ENCODE data around the gene CCR6. TPM values are rescaled to one million over a fixed set of nuclear protein-coding genes. Genes with fewer than 3 reads are reported as not detected.

Gene CCR6
- total and polyA plus RNA-seq, 2 of the 8 experiments (the other 6 are each of a cell fraction or from before 2014, with no cell fraction given): 0.06 TPM; not detected in 1

DNA sequence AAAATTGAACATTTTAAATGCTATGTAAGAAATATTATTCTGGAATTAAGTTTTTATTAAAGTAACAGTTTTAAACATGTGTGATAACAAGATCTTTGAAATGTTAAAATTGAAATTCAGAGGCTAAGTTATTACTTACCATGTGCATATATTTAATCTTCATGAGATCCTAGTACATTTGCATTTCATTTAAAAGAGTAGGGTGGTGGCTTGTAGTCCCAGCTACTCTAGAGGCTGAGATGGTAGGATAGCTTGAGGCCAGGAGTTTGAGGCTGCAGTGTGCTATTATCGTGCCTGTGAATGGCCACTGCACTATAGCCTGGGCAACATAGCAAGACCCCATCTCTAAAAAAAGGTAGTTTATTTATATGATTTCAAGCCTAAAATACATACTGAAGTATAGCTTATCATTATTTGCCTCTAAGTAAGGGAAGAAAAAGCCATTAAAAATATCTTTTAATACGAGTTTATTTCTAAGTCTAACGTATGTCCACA lies 3.0 kb downstream of the CCR6 start:
- H3K79me1 ChIP-seq (ENCODE audit: low read depth, low read length): no peaks in the 10 kb centered on the region
- ChIA-PET POLR2A (ENCODE audit: partially characterized antibody) (no interaction called here), CTCF (ENCODE audit: partially characterized antibody) (interaction anchor here (1.0 to 2.0 kb wide), 3 partner anchors 16 to 351 kb away, joined by 3 to 4 read pairs (median 4); no protein-coding TSS in a partner anchor)
- H3K23ac ChIP-seq (ENCODE audit: insufficient read length): no peak overlapping the region
- no peak overlapping the region for H2BK12ac ChIP-seq (ENCODE audit: low read depth, low read length)
- H3K79me2 ChIP-seq (ENCODE audit: control insufficient read depth in 1 of 2, insufficient read depth in 2 of 2, low read length in 2 of 2): no peaks in the 10 kb centered on the region
- no peaks in the 10 kb centered on the region for H3K23me2 ChIP-seq (ENCODE audit: low read depth, low read length)
- no peaks in the 10 kb centered on the region for H3K36me3 ChIP-seq (ENCODE audit: control insufficient read depth in 2 of 4, insufficient read depth in 4 of 4, low read length in 3 of 4)
- no peak for TF ChIP-seq RXRA (IDR thresholded peaks at IDR 0.05; ENCODE audit: insufficient read depth, low read depth, low read length)
- no peak for TF ChIP-seq SP4 (IDR thresholded peaks at IDR 0.05; ENCODE audit: low read length)
- no peak for TF ChIP-seq RFX5 (IDR thresholded peaks at IDR 0.05; ENCODE audit: borderline replicate concordance, low read depth, low read length)
- TF ChIP-seq POLR2A (IDR thresholded peaks at IDR 0.05; ENCODE audit: control extremely low read depth in 1 of 2, low read depth in 2 of 2, low read length in 2 of 2): no peak
- no peak for TF ChIP-seq POU5F1 (IDR thresholded peaks at IDR 0.05; ENCODE audit: low read depth, low read length)
- TF ChIP-seq SUZ12 (IDR thresholded peaks at IDR 0.05; ENCODE audit: low read length): no peak
- no peak for TF ChIP-seq BACH1 (IDR thresholded peaks at IDR 0.05; ENCODE audit: low read length)
- H3K4me2 ChIP-seq (ENCODE audit: insufficient read depth in 1 of 2, low read depth in 2 of 2, low read length in 2 of 2): no peak overlapping the region
- DNase-seq (ENCODE audit: low read depth in 1 of 2, low spot score in 2 of 2) (no peak), FAIRE-seq (no peak)
- H3K9ac ChIP-seq (replicated peaks in 1 of 4; ENCODE audit: extremely low read depth in 1 of 4, low read depth in 3 of 4, low read length in 3 of 4): no peak overlapping the region
- H4K8ac ChIP-seq (ENCODE audit: extremely low read depth, insufficient read depth, low read length): no peak overlapping the region
- H3K9me3 ChIP-seq (ENCODE audit: insufficient read depth in 2 of 2, low read depth in 1 of 2, low read length in 1 of 2): no peaks in the 10 kb centered on the region
- H2AK5ac ChIP-seq (ENCODE audit: low read depth, low read length): no peak overlapping the region
- H3K4me3 ChIP-seq (ENCODE audit: extremely low read depth in 1 of 4, insufficient read depth in 2 of 4, low read depth in 3 of 4, low read length in 4 of 4): no peak overlapping the region
- H4K5ac ChIP-seq (ENCODE audit: insufficient read length, low read depth, low read length): no peak overlapping the region
- H2AFZ ChIP-seq (ENCODE audit: low read length): no peak overlapping the region
- no peaks in the 10 kb centered on the region for H4K20me1 ChIP-seq (replicated peaks in 1 of 2; ENCODE audit: control insufficient read depth in 1 of 2, insufficient read depth in 2 of 2, low read length in 2 of 2)
- H2BK120ac ChIP-seq (replicated peaks; ENCODE audit: low read depth, low read length): no peak overlapping the region
- H3K56ac ChIP-seq (replicated peaks; ENCODE audit: insufficient read length, low read depth, low read length): no peak overlapping the region
- H3K14ac ChIP-seq (ENCODE audit: insufficient read length): no peak overlapping the region
- no peaks in the 10 kb centered on the region; a peak in 1 of 7 replicates for H3K4me1 ChIP-seq (replicated peaks in 1 of 4; ENCODE audit: control insufficient read depth in 3 of 4, insufficient read depth in 4 of 4, low read length in 3 of 4)
- H2BK5ac ChIP-seq (ENCODE audit: low read depth, low read length): no peak overlapping the region
- 71% methylated on average over 3 of the region's 3 CpGs; no CpG with 5 or more reads in 1 of the 2 experiments for WGBS, 2 experiments (ENCODE audit: extremely low coverage in 1 of 2, insufficient coverage in 1 of 2, insufficient read length in 1 of 2, insufficient replicate concordance in 2 of 2, low coverage in 1 of 2, low lambda C conversion rate in 2 of 2, missing lambda C conversion rate in 1 of 2)
- H2BK15ac ChIP-seq (ENCODE audit: low read length): no peak overlapping the region
- H3K18ac ChIP-seq (ENCODE audit: extremely low read depth, low read length): no peak overlapping the region
- no peaks in the 10 kb centered on the region for H3K27me3 ChIP-seq (replicated peaks in 1 of 4; ENCODE audit: control insufficient read depth in 3 of 4, extremely low read depth in 1 of 4, insufficient read depth in 3 of 4, low read length in 3 of 4)
- H3K27ac ChIP-seq (ENCODE audit: low read depth, low read length): no peak overlapping the region
- H4K91ac ChIP-seq (replicated peaks; ENCODE audit: insufficient read length, low read length): no peak overlapping the region
- no peak overlapping the region for H3K4ac ChIP-seq (replicated peaks; ENCODE audit: insufficient read length, low read depth, low read length)
- no peak overlapping the region for H2BK20ac ChIP-seq (ENCODE audit: low read length)

All from H1 (cell line).